Body of pancreas (tissue), 4 donors: ENCODE measurements around the gene LYRM1. TPM values are rescaled to one million over a fixed set of nuclear protein-coding genes. Genes with fewer than 3 reads are reported as not detected.

Experiments used
- ATAC-seq: fragments of 150-250 bp; one replicate; pipeline ENCODE4 v1.9.1; 2016
- DNase-seq, 4 donors: peaks; one replicate each; pipeline ENCODE4 v3.0.0-alpha.2; 2019
- H3K27ac ChIP-seq, 4 donors: fragments of 200-600 bp; sonication (generic); 1 replicate in 3 of 4; 2 replicates in 1 of 4; pipeline versions ENCODE4 v1.5.1 to v1.6.1; 2016 to 2019; ENCODE audit warnings: mild to moderate bottlenecking in 1 of 4, mixed read lengths in 1 of 4, moderate library complexity in 1 of 4
- H3K27me3 ChIP-seq, 2 donors: fragments of 200-600 bp; sonication (generic); one replicate each; pipeline ENCODE4 v1.6.0; 2016; ENCODE audit warnings: mild to moderate bottlenecking in 1 of 2
- H3K36me3 ChIP-seq, 2 donors: fragments of 200-600 bp; sonication (generic); replicated peaks in 1 of 2; 2 replicates each; pipeline ENCODE4 v1.5.1; 2016; ENCODE audit warnings: low read depth in 2 of 2; ENCODE audit not compliant: insufficient read depth in 1 of 2
- H3K4me1 ChIP-seq: fragments of 200-600 bp; sonication (generic); one replicate; pipeline ENCODE4 v1.6.0; 2016
- H3K4me3 ChIP-seq, 2 donors: fragments of 200-600 bp; sonication (generic); 1 replicate in 1 of 2; 2 replicates in 1 of 2; pipeline ENCODE4 v1.5.1; 2016 to 2019
- H3K9me3 ChIP-seq, 3 donors: fragments of 200-600 bp; sonication (generic); 1 replicate in 2 of 3; 2 replicates in 1 of 3; pipeline ENCODE4 v1.5.1; 2016
- POLR2A ChIP-seq, 3 donors: fragments of 450-650 bp; IDR thresholded peaks; one replicate each; pipeline ENCODE4 v1.6.1; 2016; ENCODE audit warnings: antibody characterized with exemption in 3 of 3, mild to moderate bottlenecking in 2 of 3
- WGBS, 2 donors: methylation state at CpG; one replicate each; pipeline ENCODE4 v1.1.5; 2017; 5-methylcytosine and 5-hydroxymethylcytosine counted together
- intact Hi-C: fragments of 100-400 bp; cut with DNase I; formaldehyde crosslinking; loops from one replicate; pipeline ENCODE4 v1.15.1; 2023
- total RNA-seq, 2 donors: library from RNA; depleted of rRNA; stranded (reverse); fragments of >200 nt; gene quantifications; one replicate each; pipeline ENCODE4 v1.1.0, GENCODE V29; 2016
- TF ChIP-seq, protein P1 (sequence below), 7 experiments: fragments of 450-650 bp in 4 of 7; fragments of 200-600 bp in 3 of 7; sonication (generic) in 3 of 7; IDR thresholded peaks; one replicate each; pipeline ENCODE4 v1.5.1; 2016 to 2019; ENCODE audit warnings: antibody characterized with exemption in 7 of 7

Gene LYRM1
- total RNA-seq, 2 donors from 2014 or later: 13.5 to 18.9 TPM

DNA sequence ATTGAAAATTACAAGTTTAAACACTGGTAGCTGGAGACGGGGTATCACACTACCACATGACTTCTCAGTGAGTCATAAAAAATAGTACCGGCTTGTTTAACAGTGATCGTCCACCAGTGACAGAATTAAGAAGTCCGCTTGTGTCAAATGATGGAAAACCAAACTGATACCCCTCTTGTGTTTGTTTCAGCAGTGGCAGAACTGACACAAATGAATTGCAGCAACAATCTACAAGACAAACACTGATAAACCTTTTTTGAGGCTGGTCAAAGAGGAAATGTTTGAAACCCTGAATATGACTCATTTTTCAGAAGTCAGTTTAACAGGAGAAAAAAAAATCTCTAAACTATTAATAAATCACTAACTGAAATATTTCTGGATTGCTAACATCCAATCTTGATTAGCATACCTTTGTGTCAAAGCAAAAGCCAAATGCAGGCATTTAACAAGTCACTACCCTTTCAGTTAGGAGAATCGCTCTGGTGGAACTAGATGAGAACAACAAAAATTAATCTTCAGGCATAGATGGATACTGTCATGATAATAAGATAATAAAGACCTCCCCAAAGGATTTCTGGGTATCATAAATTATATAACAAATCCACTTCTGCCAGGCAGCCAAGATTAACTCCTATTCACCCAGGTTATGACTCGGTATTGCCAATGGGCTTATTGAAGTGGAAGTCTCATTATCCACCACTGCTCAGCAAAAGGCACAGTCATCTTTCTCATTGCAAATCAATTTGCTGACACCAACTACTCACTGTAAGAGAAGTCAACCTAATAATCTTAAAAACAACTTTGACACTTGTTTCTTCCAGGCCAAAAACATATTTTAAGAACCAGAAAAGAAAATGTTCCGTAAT is 21.2 kb upstream of the LYRM1 start:
- TF ChIP-seq POLR2A (IDR thresholded peaks at IDR 0.05): no peak
- TF ChIP-seq, protein P1, sequence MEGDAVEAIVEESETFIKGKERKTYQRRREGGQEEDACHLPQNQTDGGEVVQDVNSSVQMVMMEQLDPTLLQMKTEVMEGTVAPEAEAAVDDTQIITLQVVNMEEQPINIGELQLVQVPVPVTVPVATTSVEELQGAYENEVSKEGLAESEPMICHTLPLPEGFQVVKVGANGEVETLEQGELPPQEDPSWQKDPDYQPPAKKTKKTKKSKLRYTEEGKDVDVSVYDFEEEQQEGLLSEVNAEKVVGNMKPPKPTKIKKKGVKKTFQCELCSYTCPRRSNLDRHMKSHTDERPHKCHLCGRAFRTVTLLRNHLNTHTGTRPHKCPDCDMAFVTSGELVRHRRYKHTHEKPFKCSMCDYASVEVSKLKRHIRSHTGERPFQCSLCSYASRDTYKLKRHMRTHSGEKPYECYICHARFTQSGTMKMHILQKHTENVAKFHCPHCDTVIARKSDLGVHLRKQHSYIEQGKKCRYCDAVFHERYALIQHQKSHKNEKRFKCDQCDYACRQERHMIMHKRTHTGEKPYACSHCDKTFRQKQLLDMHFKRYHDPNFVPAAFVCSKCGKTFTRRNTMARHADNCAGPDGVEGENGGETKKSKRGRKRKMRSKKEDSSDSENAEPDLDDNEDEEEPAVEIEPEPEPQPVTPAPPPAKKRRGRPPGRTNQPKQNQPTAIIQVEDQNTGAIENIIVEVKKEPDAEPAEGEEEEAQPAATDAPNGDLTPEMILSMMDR (IDR thresholded peaks at IDR 0.05): no peak
- Histone ChIP-seq H3K27me3 (no peaks in the 10 kb centered on the region), H3K4me1 (peaks cover 67% of the 10 kb centered on the region), H3K36me3 (no peaks in the 10 kb centered on the region), H3K27ac (peak overlapping the region; percentile 53 to 79 (median 70)), H3K4me3 (no peak overlapping the region), H3K9me3 (no peaks in the 10 kb centered on the region)
- DNase-seq (no peak), ATAC-seq (peak; percentile 73)
- intact Hi-C loops: no loop called here
- WGBS, 2 donors: 25 to 27% methylated on average over 7 of the region's 7 CpGs

DNA sequence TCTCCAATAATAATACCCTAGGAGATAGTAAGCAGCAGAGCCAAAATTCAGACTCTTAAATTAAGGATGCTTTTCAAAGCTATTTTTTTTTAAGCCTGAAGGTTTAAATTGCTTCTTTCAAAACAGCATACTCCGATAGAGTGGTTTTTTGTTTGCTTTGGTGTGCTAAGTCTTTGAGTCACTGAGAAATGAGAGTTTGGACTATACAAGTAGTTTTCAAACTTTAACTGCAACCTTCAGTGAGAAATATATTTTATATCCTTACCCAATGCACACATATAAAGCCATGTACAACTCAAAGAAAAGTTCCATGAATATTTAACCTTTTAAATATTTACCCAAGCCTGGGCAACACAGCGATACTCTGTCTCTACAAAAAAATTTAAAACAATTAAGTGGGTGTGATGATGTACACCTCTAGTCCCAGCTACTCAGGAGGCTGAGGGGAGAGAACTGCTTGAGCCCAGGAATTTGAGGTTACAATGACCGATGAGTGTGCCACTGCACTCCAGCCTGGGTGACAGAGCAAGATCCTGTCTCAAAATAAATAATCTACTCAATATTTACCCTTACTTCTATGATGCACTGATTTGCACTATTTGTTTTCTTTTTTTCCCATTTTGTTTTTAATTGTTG is 19.6 kb upstream of the LYRM1 start:
- 24 to 31% methylated on average over 3 of the region's 3 CpGs for WGBS, 2 donors
- DNase-seq (no peak), ATAC-seq (no peak)
- Histone ChIP-seq H3K4me1 (peaks cover 82% of the 10 kb centered on the region), H3K4me3 (no peak overlapping the region), H3K9me3 (no peaks in the 10 kb centered on the region), H3K36me3 (no peaks in the 10 kb centered on the region), H3K27ac (peak overlapping the region in 1 of 4 donors; percentile 79), H3K27me3 (no peaks in the 10 kb centered on the region)
- intact Hi-C loops: no loop called here
- TF ChIP-seq, protein P1 (IDR thresholded peaks at IDR 0.05): no peak
- no peak for TF ChIP-seq POLR2A (IDR thresholded peaks at IDR 0.05)

DNA sequence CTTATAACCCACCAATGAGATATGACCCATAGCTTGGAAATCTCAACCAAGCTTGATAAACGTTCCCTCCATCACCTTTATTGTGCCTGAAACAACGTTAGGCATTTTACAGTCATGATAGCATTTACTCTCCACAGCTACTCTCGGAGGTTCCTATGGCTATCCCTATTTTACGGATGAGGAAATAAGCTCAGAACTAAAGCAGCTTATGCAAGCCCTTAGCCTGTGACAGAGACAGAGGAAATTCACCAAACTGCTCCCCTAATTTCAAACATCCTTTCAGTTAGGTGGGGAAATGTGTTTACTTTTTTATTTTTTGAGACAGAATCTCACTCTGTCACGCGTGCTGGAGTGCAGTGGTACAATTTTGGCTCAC is 19.1 kb upstream of the LYRM1 start:
- intact Hi-C loops: no loop called here
- no peaks in the 10 kb centered on the region for H3K27me3 ChIP-seq
- DNase-seq (no peak), ATAC-seq (no peak)
- no peaks in the 10 kb centered on the region for H3K36me3 ChIP-seq
- peak overlapping the region in 1 of 4 donors; percentile 79 for H3K27ac ChIP-seq
- H3K4me1 ChIP-seq: peaks cover 87% of the 10 kb centered on the region
- TF ChIP-seq, protein P1 (IDR thresholded peaks at IDR 0.05): no peak
- TF ChIP-seq POLR2A (IDR thresholded peaks at IDR 0.05): no peak
- H3K4me3 ChIP-seq: no peak overlapping the region
- WGBS, 2 donors: 70 to 78% methylated on average over 6 of the region's 6 CpGs
- no peaks in the 10 kb centered on the region for H3K9me3 ChIP-seq

DNA sequence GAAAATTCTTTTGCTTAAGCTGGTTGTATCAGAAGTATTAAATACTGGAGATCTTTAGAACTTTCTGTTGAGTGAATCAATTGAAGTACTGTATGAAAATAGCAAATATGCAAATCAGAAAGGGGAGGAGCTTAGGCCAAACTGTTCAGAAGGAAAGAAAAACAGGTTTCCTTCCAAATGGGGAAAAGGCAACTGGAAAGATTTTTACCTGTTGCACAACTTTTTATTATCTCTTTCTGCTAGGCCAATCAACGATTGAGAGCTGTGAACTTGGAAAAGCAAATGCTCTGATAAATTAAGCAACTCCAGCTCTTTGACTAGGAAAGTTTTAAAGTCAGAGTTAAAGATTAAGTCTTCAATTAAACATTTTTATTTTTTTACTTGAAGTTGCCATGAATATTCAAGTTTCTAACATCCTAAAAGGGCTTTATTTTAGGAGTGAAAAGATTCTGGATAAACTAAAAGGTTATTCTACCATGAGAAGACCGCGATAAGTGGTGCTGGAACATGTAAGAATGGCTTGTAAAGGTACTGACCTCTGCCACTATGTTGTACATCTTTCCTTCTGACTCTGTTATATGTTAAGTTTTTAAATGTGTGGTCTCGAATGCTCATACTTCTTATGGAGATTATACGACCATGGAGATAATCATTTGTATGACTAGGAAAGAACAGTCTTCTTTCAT is 16.9 kb upstream of the LYRM1 start:
- peak; percentile 76 for ATAC-seq
- H3K4me1 ChIP-seq: peaks cover 94% of the 10 kb centered on the region
- no peaks in the 10 kb centered on the region for H3K27me3 ChIP-seq
- H3K27ac ChIP-seq: peak overlapping the region; percentile 30 to 66 (median 54)
- H3K4me3 ChIP-seq: no peak overlapping the region
- no peak for TF ChIP-seq POLR2A (IDR thresholded peaks at IDR 0.05)
- TF ChIP-seq, protein P1 (IDR thresholded peaks at IDR 0.05): no peak
- no peaks in the 10 kb centered on the region for H3K36me3 ChIP-seq
- peak in 1 of 4 donors; percentile 36 for DNase-seq
- H3K9me3 ChIP-seq: no peaks in the 10 kb centered on the region
- intact Hi-C loops: no loop called here
- 24 to 26% methylated on average over 5 of the region's 5 CpGs for WGBS, 2 donors
